GM19193 (cell line): ENCODE measurements around the gene VEPH1.

Experiments used
- POLR2A ChIP-seq: IDR thresholded peaks from 4 replicates; pipeline ENCODE4 v1.6.1; 2011; ENCODE audit not compliant: insufficient read depth, insufficient read length; ENCODE audit errors: extremely low read depth

VEPH1 gene

DNA sequence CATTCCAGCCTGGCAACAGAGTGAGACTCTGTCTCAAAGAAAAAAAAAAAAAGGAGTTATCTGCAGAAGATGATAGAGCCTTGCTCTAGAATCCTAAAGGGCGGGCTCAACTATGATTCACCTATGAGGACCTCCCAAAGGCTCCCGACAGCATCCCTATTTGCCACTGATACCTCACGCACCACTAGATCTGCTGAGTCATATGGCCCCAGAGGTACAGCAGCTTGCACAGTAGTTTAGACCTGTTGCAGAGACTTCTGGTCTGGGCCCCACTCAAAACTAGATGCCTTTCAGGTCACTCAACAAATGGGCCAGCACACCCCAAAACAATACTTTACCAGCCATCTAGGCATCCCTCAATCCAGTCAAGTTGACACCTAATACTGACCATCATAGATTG is 104.6 kb downstream of the VEPH1 start:
- no peak for TF ChIP-seq POLR2A

DNA sequence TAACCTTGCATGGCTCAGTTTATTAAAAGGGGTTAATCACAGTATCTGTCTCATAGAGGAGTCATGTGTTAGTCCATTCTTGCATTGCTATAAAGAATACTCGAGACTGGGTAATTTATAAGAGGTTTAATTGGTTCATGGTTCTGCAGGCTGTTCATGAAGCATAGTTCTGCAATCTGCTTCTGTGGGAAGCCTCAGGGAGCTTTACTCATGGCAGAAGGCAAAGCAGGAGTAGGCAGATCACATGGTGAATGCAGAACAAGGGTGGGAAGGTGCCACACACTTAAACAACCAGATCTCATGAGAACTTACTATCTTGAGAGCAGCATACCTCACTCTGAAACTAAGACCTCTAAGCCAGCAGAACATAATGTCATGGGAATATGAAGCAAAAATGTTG is 108.8 kb downstream of the VEPH1 start:
- no peak for TF ChIP-seq POLR2A

DNA sequence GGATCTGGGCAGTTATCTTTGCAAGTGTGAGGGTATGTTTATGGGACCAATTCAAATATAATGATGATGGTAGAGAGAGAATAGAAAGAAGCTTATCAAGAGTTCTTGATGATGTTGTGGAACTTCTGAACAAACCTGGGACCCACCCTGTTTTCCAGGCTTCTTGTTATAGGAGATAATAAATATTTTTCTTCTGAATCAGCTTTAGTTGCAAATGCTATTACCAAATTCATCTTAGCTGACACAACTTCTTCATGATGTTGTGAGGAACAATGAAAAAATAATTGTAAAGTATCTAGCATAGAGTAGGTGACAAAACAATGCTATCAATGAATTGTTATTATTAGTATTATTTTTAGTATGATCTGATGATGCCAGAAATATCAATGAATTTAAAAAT is 110.1 kb downstream of the VEPH1 start:
- TF ChIP-seq POLR2A, result no peak

DNA sequence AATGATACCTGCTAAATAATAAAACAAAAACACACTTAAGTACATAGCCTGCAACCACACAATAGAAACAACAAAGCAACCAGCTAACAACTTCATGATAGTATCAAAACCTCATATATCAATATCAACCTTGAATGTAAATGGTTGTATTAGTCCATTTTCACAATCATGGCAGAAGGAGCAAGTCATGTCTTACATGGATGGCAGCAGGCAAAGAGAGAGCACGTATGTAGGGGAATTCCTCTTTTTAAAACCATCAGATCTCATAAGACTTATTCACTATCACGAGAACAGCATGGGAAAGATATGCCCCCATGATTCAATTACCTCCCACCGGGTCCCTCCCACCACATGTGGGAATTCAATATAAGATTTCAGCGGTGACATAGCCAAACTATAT is 111.1 kb downstream of the VEPH1 start:
- TF ChIP-seq POLR2A, result no peak

DNA sequence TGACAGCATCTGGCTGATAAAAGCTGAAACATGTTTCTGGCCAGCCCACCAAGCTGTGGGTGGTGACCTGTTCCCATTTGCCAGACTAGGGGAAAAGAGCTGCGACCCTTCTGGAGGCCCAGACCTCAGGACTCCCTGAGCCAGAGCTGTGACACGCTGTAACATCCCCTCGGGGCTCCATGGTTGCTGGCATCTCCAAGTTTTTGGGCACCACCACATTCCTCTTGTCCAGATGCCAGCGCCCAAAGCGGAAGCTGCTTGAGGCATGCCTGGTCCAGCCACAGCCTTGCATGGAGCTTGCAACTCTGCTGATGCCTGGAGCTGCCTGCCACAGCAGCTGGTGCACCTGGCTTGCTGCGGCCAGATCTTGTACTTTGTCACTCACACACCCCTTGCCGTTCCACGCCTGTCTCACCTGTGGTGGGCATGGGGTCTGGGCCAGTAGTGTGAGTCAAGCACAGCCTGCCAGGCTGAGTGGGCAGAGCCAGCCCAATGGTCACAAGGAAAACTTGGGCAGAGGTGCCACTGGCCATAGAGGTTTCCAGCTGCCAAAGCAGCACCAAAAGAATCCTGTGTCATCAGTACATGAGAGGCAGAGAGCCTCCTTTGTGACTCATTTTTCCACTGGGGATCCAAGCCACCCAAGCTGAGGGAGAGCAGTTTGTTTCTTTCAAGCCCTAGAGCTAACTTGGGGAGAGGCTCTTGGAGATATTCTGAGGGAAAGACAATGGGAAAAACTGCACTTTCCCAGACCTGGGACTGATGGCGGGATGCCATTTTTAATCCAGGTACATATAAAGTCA is 112.3 kb downstream of the VEPH1 start:
- no peak for TF ChIP-seq POLR2A

DNA sequence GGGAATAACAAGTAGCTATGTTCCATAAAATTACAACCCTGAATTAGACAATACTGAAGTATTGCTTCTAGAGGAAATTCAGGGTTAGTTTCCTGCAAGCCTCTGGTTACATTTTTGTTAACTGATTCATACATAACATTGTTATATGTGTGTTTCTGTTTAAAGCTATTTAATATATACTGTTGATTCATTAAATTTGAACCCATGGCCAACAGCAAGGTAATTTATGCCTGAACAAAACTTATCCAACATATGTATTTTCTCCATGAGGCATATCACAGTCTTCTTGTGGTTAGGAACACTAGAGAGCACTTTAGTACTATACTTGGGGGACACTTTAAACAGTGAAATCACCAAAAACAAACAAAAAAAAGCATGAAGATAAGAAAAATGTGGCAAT is 114.2 kb downstream of the VEPH1 start:
- TF ChIP-seq POLR2A, result no peak

DNA sequence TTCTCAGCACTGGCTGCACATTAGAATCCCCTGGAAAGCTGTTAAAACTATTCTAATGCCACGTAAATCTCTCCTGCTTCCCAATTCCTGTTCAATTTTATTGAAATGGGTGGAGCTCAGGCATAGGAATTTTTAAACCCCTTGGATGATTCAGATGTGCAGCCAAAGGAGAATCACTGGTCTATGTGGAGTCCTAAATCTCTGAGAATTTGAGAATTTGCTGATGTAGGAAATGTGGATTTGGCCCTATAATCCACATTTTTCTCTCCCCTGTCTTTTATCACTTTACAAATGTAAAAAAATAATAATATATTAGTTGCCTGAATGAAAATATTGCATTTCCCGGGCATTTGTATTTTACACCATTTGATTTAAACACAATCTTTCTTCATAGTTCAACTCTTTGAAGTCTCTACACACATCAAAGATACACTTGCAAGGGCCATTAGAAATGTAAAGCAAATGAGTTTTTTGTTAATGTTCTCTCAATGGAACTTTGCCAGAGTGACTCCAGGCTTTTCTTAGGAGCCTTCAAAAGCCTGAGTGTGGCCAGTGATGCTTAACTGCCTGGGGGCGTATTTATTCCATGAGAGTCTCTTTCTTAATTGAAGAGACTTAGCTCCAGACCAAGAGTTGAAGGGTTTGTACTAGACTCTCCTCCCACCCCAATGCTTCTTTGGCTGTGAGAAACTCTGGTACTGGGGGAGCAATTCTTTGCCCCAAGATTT is 115.3 kb downstream of the VEPH1 start:
- TF ChIP-seq POLR2A, result no peak

DNA sequence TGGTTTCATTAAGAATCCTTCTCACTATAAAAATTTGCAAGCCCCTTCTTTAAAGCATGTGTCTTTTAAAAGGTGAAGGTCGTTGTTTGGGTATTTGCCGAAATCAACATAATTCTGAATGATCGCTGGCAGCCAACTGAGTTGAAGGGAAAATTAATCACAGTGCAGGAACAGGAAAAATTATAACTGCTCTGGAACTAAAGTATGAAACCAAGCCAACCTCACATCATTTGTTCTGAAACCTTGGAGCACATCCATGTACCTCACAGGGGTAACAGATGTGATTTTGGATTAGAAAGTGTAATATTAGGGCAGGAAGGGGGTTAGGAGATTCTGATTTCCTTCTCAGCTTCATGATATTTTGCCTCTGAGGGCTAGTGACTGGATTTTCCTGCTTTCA is 118.7 kb downstream of the VEPH1 start:
- no peak for TF ChIP-seq POLR2A

DNA sequence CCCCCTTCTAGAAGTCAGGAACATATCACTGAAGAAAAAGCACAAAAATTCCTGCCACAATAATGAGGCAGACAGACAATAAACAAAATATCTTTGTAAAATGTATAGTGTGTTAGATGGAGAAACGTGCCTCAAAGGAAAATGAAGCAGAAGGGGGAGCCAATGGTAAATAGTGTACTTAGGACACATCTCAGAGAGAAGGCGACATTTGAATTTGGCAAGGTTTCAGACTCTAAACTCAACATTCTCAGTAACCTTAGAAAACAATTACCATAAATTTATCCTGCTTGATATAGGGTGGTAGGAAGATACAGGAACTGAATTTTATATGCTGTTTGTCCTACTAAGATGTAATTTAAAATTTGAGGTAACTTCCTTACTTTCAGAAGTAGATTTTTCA is 119.2 kb downstream of the VEPH1 start:
- TF ChIP-seq POLR2A, result no peak

DNA sequence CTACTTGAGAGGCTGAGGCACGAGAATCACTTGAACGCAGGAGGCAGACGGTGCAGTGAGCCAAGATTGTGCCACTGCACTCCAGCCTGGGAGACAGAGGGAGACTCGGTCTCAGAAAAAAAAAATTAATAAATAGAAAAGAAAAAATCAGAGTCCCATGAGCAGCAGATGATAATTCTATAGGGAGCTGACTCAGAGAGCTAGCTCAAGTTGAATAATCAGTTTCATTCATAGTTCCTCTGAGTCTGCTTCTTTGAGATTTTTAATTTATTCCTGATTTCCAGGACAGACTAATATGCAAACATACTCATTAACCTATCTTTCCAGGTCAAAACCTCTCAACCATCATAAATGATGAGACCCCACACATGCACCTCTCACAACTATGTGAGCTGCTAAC is 121.6 kb downstream of the VEPH1 start:
- TF ChIP-seq POLR2A, result no peak

DNA sequence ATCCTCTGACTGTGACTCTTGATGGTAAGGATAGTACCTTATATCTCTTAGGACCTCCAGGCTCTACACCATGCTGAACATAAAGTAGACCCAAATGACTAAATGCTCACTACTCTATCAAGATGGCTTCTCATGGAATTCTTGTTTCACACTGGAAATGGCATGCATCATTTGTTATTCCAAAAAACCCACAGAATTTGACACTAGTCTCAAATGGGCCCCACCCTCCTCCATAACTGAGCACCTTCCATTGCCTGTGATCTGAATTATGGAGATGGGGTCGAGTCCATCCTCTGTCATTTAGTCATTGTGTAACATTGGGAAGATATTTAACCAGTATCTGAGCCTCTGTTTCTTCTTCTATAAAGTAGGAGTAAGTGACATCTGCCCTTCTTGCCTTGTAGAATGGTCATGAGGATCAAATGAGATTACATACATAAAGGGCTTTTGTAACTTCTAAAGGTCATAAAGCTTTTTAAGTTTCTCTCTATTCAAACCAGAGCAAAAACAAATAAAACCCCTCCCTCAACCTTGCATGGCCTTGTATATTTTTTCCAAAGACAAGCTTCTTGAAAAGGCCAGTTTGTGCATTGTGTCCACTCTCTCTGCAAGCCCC is 123.6 kb downstream of the VEPH1 start:
- TF ChIP-seq POLR2A, result no peak

DNA sequence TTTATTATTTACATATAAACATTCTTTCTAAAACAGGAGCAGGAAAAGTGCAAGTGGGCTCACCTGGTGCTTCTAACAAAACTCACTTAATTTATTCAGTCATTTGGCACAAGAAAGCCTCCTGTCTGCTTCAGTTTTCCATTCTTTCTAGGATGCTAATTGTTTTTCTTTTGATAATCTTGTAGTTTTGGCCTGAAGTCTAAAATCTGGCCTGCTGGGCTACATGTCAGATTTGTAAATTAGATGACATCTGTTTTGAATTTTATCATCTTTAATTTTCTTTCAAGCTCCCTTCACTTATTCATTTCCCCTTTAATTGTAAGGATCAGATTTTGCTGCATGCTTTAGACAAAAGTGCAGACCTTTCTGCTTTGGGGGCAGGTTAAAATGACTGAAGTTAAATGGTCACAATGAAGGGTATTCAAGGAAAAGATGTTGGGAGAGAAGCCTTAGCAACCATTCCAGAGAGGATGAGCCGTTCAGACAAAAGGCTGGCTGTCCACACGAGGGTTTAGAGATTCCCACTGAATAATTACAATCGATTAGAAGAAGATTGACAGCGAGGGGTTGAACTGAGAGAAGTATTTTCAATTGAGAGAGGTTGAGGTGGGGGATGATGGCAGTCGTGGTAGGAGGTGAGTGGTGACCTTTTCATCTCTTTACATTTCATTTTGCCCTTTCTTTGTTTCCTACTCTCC is 126.5 kb downstream of the VEPH1 start:
- TF ChIP-seq POLR2A, result no peak

DNA sequence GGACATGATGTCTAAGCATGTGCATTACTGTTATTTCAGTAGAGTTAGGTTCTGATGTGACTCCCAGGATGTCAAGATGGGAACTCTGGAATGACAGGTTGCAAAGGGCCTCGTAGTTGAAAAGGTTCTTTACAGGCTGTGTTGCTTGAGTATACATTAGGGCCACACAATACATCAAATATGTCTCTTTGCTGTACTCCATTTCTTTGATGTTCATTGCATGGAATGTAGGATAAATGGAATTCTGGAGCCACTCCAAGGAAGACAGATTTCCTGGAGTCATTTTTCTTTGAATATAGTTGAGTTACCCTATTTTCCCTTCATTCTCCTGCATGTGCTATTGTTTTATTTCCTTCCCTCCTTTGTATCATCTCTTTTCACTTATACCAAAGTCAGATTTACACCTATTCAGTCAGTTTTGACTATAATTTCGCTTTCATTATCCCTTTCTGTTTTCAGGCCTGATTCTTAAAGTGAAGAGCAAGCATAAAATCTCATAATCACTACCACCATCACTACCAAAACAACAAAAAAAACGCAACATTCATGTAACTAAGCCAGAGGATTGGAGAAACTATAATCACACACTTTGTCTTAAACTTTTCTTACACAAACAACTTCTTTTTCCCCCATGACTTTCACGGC is 127.8 kb downstream of the VEPH1 start:
- TF ChIP-seq POLR2A, result no peak

DNA sequence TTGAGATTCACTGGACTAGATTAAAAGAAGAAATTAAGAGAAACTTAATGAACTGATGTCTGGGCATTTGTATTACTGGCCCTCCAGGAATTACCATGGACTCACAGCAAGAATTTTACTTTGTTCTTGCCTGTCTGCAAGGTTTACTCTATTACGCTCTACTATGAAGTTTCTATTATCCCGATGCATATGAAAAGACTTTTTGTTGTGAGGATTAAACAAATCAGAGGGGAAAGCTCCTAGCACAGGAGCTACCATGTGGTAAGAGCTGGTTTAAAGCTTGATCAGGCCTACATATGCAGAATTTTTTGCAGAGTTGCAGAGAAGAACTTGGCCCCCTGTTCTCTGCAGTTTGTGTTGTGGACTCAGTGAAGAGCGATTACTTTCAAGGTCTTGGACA is 128.3 kb downstream of the VEPH1 start:
- TF ChIP-seq POLR2A, result no peak

DNA sequence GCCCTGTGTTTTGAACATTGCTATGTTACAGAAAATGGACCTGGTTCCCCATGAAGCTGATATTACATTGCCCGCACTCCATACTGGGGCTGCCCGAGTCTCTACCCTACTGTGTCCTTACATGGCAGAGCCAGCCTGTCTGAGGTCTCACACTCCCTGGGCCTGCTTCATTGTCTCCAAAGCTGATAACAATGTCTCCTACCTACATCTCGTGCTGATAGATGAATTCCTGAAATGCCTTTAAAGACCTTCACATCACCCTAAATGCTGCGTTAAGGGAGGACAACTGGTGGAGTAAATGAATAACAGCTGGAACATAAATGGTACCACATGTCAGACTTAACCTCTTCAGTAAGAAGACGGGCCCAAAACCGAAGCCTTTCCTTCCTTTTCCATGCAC is 129.4 kb downstream of the VEPH1 start:
- TF ChIP-seq POLR2A, result no peak
